Heart left ventricle (tissue), 16 donors: ENCODE data around the gene CTNNBIP1. TPM values are rescaled to one million over a fixed set of nuclear protein-coding genes. Genes with fewer than 3 reads are reported as not detected.

Source experiments
- ATAC-seq, 4 donors: fragments of 200-7000 bp; cut with Tn5 transposase; one replicate each; pipeline ENCODE4 v1.9.1; 2020 to 2022; ENCODE audit warnings: moderate library complexity in 4 of 4, mild to moderate bottlenecking in 3 of 4, moderate number of reproducible peaks in 1 of 4
- DNase-seq, 5 donors: peaks; one replicate each; pipeline ENCODE4 v3.0.0-alpha.2; 2020
- H3K27ac ChIP-seq, 12 donors: fragments of 200-600 bp; sonication (generic) in 4 of 12; one replicate each; pipeline versions ENCODE4 v1.5.0 to v1.8.0; 2016 to 2022; ENCODE audit warnings: mild to moderate bottlenecking in 2 of 12
- H3K27me3 ChIP-seq, 9 donors: fragments of 200-600 bp; sonication (generic) in 2 of 9; one replicate each; pipeline versions ENCODE4 v1.5.1 to v1.8.0; 2016 to 2022; ENCODE audit warnings: mild to moderate bottlenecking in 3 of 9
- H3K36me3 ChIP-seq, 9 donors: fragments of 200-600 bp; sonication (generic) in 2 of 9; one replicate each; pipeline versions ENCODE4 v1.5.0 to v1.8.0; 2018 to 2022; ENCODE audit warnings: mild to moderate bottlenecking in 2 of 9
- H3K4me1 ChIP-seq, 12 donors: fragments of 200-600 bp; sonication (generic) in 4 of 12; one replicate each; pipeline versions ENCODE4 v1.5.0 to v1.8.0; 2016 to 2022; ENCODE audit warnings: mild to moderate bottlenecking in 3 of 12
- H3K4me3 ChIP-seq, 12 donors: fragments of 200-600 bp; sonication (generic) in 4 of 12; one replicate each; pipeline versions ENCODE4 v1.5.0 to v1.8.0; 2017 to 2022; ENCODE audit warnings: mild to moderate bottlenecking in 9 of 12, moderate library complexity in 4 of 12
- H3K9me3 ChIP-seq, 12 donors: fragments of 200-600 bp; sonication (generic) in 4 of 12; one replicate each; pipeline versions ENCODE4 v1.5.0 to v1.8.0; 2016 to 2022; ENCODE audit warnings: mild to moderate bottlenecking in 1 of 12
- CTCF ChIP-seq, 12 donors: fragments of 200-600 bp; sonication (generic) in 4 of 12; IDR thresholded peaks; one replicate each; pipeline versions ENCODE4 v1.5.0 to v1.8.0; 2018 to 2022; ENCODE audit warnings: antibody characterized with exemption in 12 of 12, mild to moderate bottlenecking in 5 of 12
- POLR2A ChIP-seq, 2 donors: fragments of 450-650 bp; IDR thresholded peaks; one replicate each; pipeline ENCODE4 v1.6.1; 2017; ENCODE audit warnings: antibody characterized with exemption in 2 of 2, mild to moderate bottlenecking in 2 of 2, moderate library complexity in 2 of 2
- WGBS, 4 donors: extraction: QIAGEN DNeasy Blood & Tissue Kit in 2 of 4; methylation state at CpG; one replicate each; pipeline versions ENCODE4 v1.1.5 to v1.1.7; 2013 to 2018; 5-methylcytosine and 5-hydroxymethylcytosine counted together
- intact Hi-C, 10 donors: fragments of 100-400 bp; cut with DNase I; formaldehyde crosslinking; loops; one replicate each; pipeline versions ENCODE4 v1.11.1 to v1.14.2; 2022
- polyA plus RNA-seq, 2 donors: library from polyadenylated mRNA; stranded (reverse); fragments of 200-250 nt; gene quantifications; one replicate each; pipeline ENCODE4 v1.2.3, GENCODE V29; 2013
- total RNA-seq, 9 donors: library from RNA; depleted of rRNA in 2 of 9; stranded (reverse); fragments of >200 nt in 2 of 9; fragmentation: NEBNext Ultra II Directional in 3 of 9; extraction: Animal tissue kit (Norgen Biotek cat#: 25700) in 3 of 9; gene quantifications; one replicate each; pipeline versions ENCODE4 v1.1.0 to v1.2.4, GENCODE V29; 2016 to 2023
- donor health status: ischemic (EF 13 %, LVEDD 7.1; RV severe dilation, severe dysfunction).
- donor health status: healthy with polysubstance abuse.
- donor health status: DM: no; HTN: yes; CAD: no.
- donor health status: DM: no; HTN: no; CAD: no.
- donor health status: ischemic (EF 25% LVEDD 6.9; RV normal size, moderate dysfunction).
- donor health status: ischemic (EF 25% LVEDD 5.7; RV mildly dilated, moderate dysfunction).
- donor health status: healthy.
- donor health status: DM: yes; HTN: yes; CAD: no.
- donor health status: ischemic (EF 35%, LVEDD 5.7; RV mildly dilated, moderate dysfunction).
- donor health status: nonischemic (EF 11% LVEDD 7.7; RV severe dilation, severe dysfunction).
- donor health status: DM: yes; HTN: yes; CAD: no.
- donor health status: PGD.
- donor health status: ischemic (EF 29% LVEDD 5.4; RV normal size, mild dysfunction).
- donor health status: nonischemic (EF 23%, LVEDD 6.1; RV moderate dilation, normal function).

CTNNBIP1 gene
- total and polyA plus RNA-seq, 11 donors, result 25.4 to 62.0 (median 40.7) TPM

GRCh38 chr1:9841460-9841859 lies 68.6 kb downstream of the CTNNBIP1 start:
- Histone ChIP-seq H3K9me3 (no peaks in the 10 kb centered on the region), H3K27me3 (no peaks in the 10 kb centered on the region), H3K4me1 (peaks cover 6 to 33% (median 22%) of the 10 kb centered on the region in 12 donors), H3K27ac (no peak overlapping the region), H3K4me3 (no peak overlapping the region), H3K36me3 (no peaks in the 10 kb centered on the region)
- DNase-seq, result no peak
- intact Hi-C loops, result no loop called here
- WGBS, 4 donors, result 90 to 97% (median 92%) methylated on average over 2 of the region's 2 CpGs
- TF ChIP-seq POLR2A (IDR thresholded peaks at IDR 0.05), result no peak
- no peak for ATAC-seq

GRCh38 chr1:9840176-9840575 lies 69.9 kb downstream of the CTNNBIP1 start:
- H3K27me3 ChIP-seq, result no peaks in the 10 kb centered on the region
- no peaks in the 10 kb centered on the region for H3K36me3 ChIP-seq
- no peak for ATAC-seq
- DNase-seq, result no peak
- intact Hi-C loops, result no loop called here
- TF ChIP-seq CTCF (IDR thresholded peaks at IDR 0.05) (no peak), POLR2A (IDR thresholded peaks at IDR 0.05) (no peak)
- H3K9me3 ChIP-seq, result no peaks in the 10 kb centered on the region
- WGBS, 4 donors, result 72 to 87% (median 80%) methylated on average over 3 of the region's 3 CpGs
- H3K4me1 ChIP-seq, result peaks cover 9 to 39% (median 27%) of the 10 kb centered on the region in 12 donors
- no peak overlapping the region for H3K4me3 ChIP-seq
- no peak overlapping the region for H3K27ac ChIP-seq

- WGBS, 4 donors, result 93 to 96% (median 94%) methylated on average over 10 of the region's 10 CpGs
- no peaks in the 10 kb centered on the region for H3K36me3 ChIP-seq
- intact Hi-C loops, result no loop called here
Measured at GRCh38 chr1:9838946-9839345, 71.1 kb downstream of the CTNNBIP1 start.

GRCh38 chr1:9836632-9836960 lies 73.5 kb downstream of the CTNNBIP1 start:
- 87 to 91% (median 88%) methylated on average over 4 to 5 of the region's 5 CpGs for whole genome bisulfite sequencing, 4 donors
- TF ChIP-seq POLR2A (IDR thresholded peaks at IDR 0.05) (no peak), CTCF (IDR thresholded peaks at IDR 0.05) (no peak)
- Histone ChIP-seq H3K27me3 (no peaks in the 10 kb centered on the region), H3K27ac (no peak overlapping the region), H3K4me1 (peaks cover 3 to 15% (median 12%) of the 10 kb centered on the region in 12 donors), H3K9me3 (no peaks in the 10 kb centered on the region), H3K4me3 (no peak overlapping the region), H3K36me3 (no peaks in the 10 kb centered on the region)
- ATAC-seq, result no peak
- no peak for DNase-seq
- intact Hi-C loops, result no loop called here

More at GRCh38 chr1:9838946-9839345, 71.1 kb downstream of the CTNNBIP1 start:
- no peak for DNase-seq
- ATAC-seq, result no peak
- TF ChIP-seq CTCF (IDR thresholded peaks at IDR 0.05) (no peak), POLR2A (IDR thresholded peaks at IDR 0.05) (no peak)
- H3K27me3 ChIP-seq, result no peaks in the 10 kb centered on the region
- no peak overlapping the region for H3K27ac ChIP-seq
- H3K4me3 ChIP-seq, result no peak overlapping the region
- H3K9me3 ChIP-seq, result no peaks in the 10 kb centered on the region
- peaks cover 9 to 34% (median 25%) of the 10 kb centered on the region in 12 donors for H3K4me1 ChIP-seq
